Measurements from ENCODE around the gene ZBTB5. TPM values are rescaled to one million over a fixed set of nuclear protein-coding genes. Genes with fewer than 3 reads are reported as not detected.

Gene ZBTB5
- total RNA-seq, 1 experiment from 2014 or later, result 17.2 TPM

DNA sequence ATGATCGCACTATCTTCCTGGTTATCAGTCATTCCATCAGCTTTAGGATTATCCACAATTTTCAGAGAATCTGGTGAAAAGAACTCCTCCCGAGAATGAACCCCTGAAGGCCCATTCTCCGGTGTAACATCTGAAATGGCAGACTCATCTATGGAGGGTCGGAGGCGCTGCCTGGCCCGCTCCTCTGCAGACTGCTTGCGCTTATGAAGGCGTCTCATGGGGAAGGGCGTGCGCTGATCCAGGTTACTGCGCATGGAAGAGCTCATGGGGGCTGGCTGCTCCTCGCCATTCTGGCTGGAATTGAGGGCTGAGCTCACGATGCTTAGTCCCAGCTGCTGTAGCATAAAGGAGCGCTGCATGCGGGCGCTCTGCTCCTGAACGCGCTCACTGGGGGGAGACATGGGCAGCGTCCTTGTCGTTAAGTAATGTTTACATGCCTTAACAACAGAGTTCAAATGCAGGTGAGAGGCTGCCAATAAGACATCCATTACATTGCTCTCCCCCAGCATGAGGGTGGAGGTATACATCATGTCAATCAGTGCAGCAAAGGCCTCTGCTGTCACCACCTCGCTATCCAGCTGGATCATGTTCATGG, 23.4 kb downstream of the ZBTB5 start:
- TF ChIP-seq, protein P1, sequence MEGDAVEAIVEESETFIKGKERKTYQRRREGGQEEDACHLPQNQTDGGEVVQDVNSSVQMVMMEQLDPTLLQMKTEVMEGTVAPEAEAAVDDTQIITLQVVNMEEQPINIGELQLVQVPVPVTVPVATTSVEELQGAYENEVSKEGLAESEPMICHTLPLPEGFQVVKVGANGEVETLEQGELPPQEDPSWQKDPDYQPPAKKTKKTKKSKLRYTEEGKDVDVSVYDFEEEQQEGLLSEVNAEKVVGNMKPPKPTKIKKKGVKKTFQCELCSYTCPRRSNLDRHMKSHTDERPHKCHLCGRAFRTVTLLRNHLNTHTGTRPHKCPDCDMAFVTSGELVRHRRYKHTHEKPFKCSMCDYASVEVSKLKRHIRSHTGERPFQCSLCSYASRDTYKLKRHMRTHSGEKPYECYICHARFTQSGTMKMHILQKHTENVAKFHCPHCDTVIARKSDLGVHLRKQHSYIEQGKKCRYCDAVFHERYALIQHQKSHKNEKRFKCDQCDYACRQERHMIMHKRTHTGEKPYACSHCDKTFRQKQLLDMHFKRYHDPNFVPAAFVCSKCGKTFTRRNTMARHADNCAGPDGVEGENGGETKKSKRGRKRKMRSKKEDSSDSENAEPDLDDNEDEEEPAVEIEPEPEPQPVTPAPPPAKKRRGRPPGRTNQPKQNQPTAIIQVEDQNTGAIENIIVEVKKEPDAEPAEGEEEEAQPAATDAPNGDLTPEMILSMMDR (conservative IDR thresholded peaks at IDR 0.05; ENCODE audit: low read depth, low read length), result no peak
- TF ChIP-seq EZH2 (IDR thresholded peaks at IDR 0.05; ENCODE audit: borderline replicate concordance, low read depth, low read length, poor library complexity, severe bottlenecking), result no peak
- Histone ChIP-seq H3K4me3 (ENCODE audit: low read depth, low read length, poor library complexity, severe bottlenecking) (no peak overlapping the region), H3K27me3 (replicated peaks; ENCODE audit: insufficient read depth, low read depth, low read length, poor library complexity) (no peaks in the 10 kb centered on the region), H3K4me1 (ENCODE audit: insufficient read depth, low read length, poor library complexity, severe bottlenecking) (peaks cover 5% of the 10 kb centered on the region), H3K27ac (ENCODE audit: low read depth, low read length, poor library complexity, severe bottlenecking) (no peak overlapping the region), H3K9me3 (ENCODE audit: low read depth, low read length, poor library complexity, severe bottlenecking) (no peaks in the 10 kb centered on the region), H3K36me3 (ENCODE audit: insufficient read depth, low read length, poor library complexity, severe bottlenecking) (peaks cover 57% of the 10 kb centered on the region)
- no TSS peak for BruUV-seq (replicated peaks)
- intact Hi-C loops (cut with micrococcal nuclease; ENCODE audit: unreplicated experiment), result no loop called here
- CTCF ChIA-PET, result no interaction called here
- no peak for DNase-seq (ENCODE audit: low spot score)
- POLR2A ChIA-PET (ENCODE audit: low non-redundant PET), result no interaction called here

GRCh38 chr9:37438359-37438758, 26.9 kb downstream of the ZBTB5 start:
- no peak overlapping the region for H3K27ac ChIP-seq (ENCODE audit: low read depth, low read length, poor library complexity, severe bottlenecking)
- no peak overlapping the region for H3K4me3 ChIP-seq (ENCODE audit: low read depth, low read length, poor library complexity, severe bottlenecking)
- no peak for DNase-seq (ENCODE audit: low spot score)
- no peaks in the 10 kb centered on the region for H3K9me3 ChIP-seq (ENCODE audit: low read depth, low read length, poor library complexity, severe bottlenecking)
- TF ChIP-seq, protein P1 (conservative IDR thresholded peaks at IDR 0.05; ENCODE audit: low read depth, low read length), result no peak
- TF ChIP-seq EZH2 (IDR thresholded peaks at IDR 0.05; ENCODE audit: borderline replicate concordance, low read depth, low read length, poor library complexity, severe bottlenecking), result no peak
- ChIA-PET POLR2A (ENCODE audit: low non-redundant PET) (no interaction called here), CTCF (no interaction called here)
- H3K36me3 ChIP-seq (ENCODE audit: insufficient read depth, low read length, poor library complexity, severe bottlenecking), result peaks cover 84% of the 10 kb centered on the region
- intact Hi-C loops (cut with micrococcal nuclease; ENCODE audit: unreplicated experiment), result no loop called here
- H3K27me3 ChIP-seq (replicated peaks; ENCODE audit: insufficient read depth, low read depth, low read length, poor library complexity), result no peaks in the 10 kb centered on the region
- no peaks in the 10 kb centered on the region for H3K4me1 ChIP-seq (ENCODE audit: insufficient read depth, low read length, poor library complexity, severe bottlenecking)
- BruUV-seq (replicated peaks), result no TSS peak

GRCh38 chr9:37437621-37438020, 27.6 kb downstream of the ZBTB5 start:
- Histone ChIP-seq H3K27me3 (replicated peaks; ENCODE audit: insufficient read depth, low read depth, low read length, poor library complexity) (no peaks in the 10 kb centered on the region), H3K9me3 (ENCODE audit: low read depth, low read length, poor library complexity, severe bottlenecking) (no peaks in the 10 kb centered on the region), H3K27ac (ENCODE audit: low read depth, low read length, poor library complexity, severe bottlenecking) (no peak overlapping the region), H3K4me1 (ENCODE audit: insufficient read depth, low read length, poor library complexity, severe bottlenecking) (no peaks in the 10 kb centered on the region), H3K36me3 (ENCODE audit: insufficient read depth, low read length, poor library complexity, severe bottlenecking) (peaks cover 84% of the 10 kb centered on the region), H3K4me3 (ENCODE audit: low read depth, low read length, poor library complexity, severe bottlenecking) (no peak overlapping the region)
- POLR2A ChIA-PET (ENCODE audit: low non-redundant PET), result no interaction called here
- DNase-seq (ENCODE audit: low spot score), result no peak
- intact Hi-C loops (cut with micrococcal nuclease; ENCODE audit: unreplicated experiment), result no loop called here
- TF ChIP-seq EZH2 (IDR thresholded peaks at IDR 0.05; ENCODE audit: borderline replicate concordance, low read depth, low read length, poor library complexity, severe bottlenecking), result no peak
- TF ChIP-seq, protein P1 (conservative IDR thresholded peaks at IDR 0.05; ENCODE audit: low read depth, low read length), result no peak
- BruUV-seq (replicated peaks), result no TSS peak
- CTCF ChIA-PET, result no interaction called here

All from A673 (cell line).